WI38 (cell line): ENCODE results near the gene AMMECR1.

Experiments
- H3K4me3 ChIP-seq: 2 replicates; pipeline ENCODE4 v1.5.1; 2011; ENCODE audit warnings: low read depth, mild to moderate bottlenecking, control low read depth, low read length
- CTCF ChIP-seq: IDR thresholded peaks from 2 replicates; pipeline ENCODE4 v1.5.1; 2012; ENCODE audit warnings: low read depth, mild to moderate bottlenecking, control low read depth, low read length

The AMMECR1 gene

GRCh38 chrX:110310896-110311295 is 7.0 kb downstream of the AMMECR1 start:
- H3K4me3 ChIP-seq: no peak overlapping the region
- no peak for TF ChIP-seq CTCF

GRCh38 chrX:110310000-110310790 is 7.7 kb downstream of the AMMECR1 start:
- no peak overlapping the region for H3K4me3 ChIP-seq
- no peak for TF ChIP-seq CTCF

GRCh38 chrX:110308220-110308619 is 9.7 kb downstream of the AMMECR1 start:
- no peak overlapping the region for H3K4me3 ChIP-seq
- TF ChIP-seq CTCF: no peak

GRCh38 chrX:110304884-110305283 is 13.0 kb downstream of the AMMECR1 start:
- no peak for TF ChIP-seq CTCF
- H3K4me3 ChIP-seq: no peak overlapping the region

GRCh38 chrX:110304371-110304770 is 13.5 kb downstream of the AMMECR1 start:
- no peak overlapping the region for H3K4me3 ChIP-seq
- TF ChIP-seq CTCF: no peak

GRCh38 chrX:110302975-110303374 is 14.9 kb downstream of the AMMECR1 start:
- H3K4me3 ChIP-seq: no peak overlapping the region
- TF ChIP-seq CTCF: no peak

GRCh38 chrX:110301194-110301593 is 16.7 kb downstream of the AMMECR1 start:
- no peak overlapping the region for H3K4me3 ChIP-seq
- no peak for TF ChIP-seq CTCF
